ENCODE measurements around the gene TCHP.

The TCHP gene

GRCh38 chr12:109967383-109968031 lies 67.4 kb downstream of the TCHP start:
- H3K27ac ChIP-seq: peak overlapping the region; percentile 23; the same call in 1 of the 2 replicates
- TF ChIP-seq CTCF (conservative IDR thresholded peaks at IDR 0.05): no peak
